Body of pancreas (tissue), 4 donors: ENCODE measurements around the gene NKTR. TPM values are rescaled to one million over a fixed set of nuclear protein-coding genes. Genes with fewer than 3 reads are reported as not detected.

Experiments used
- ATAC-seq: fragments of 150-250 bp; one replicate; pipeline ENCODE4 v1.9.1; 2016
- DNase-seq, 4 donors: peaks; one replicate each; pipeline ENCODE4 v3.0.0-alpha.2; 2019
- H3K27ac ChIP-seq, 4 donors: fragments of 200-600 bp; sonication (generic); 1 replicate in 3 of 4; 2 replicates in 1 of 4; pipeline versions ENCODE4 v1.5.1 to v1.6.1; 2016 to 2019; ENCODE audit warnings: mild to moderate bottlenecking in 1 of 4, mixed read lengths in 1 of 4, moderate library complexity in 1 of 4
- H3K27me3 ChIP-seq, 2 donors: fragments of 200-600 bp; sonication (generic); one replicate each; pipeline ENCODE4 v1.6.0; 2016; ENCODE audit warnings: mild to moderate bottlenecking in 1 of 2
- H3K36me3 ChIP-seq, 2 donors: fragments of 200-600 bp; sonication (generic); replicated peaks in 1 of 2; 2 replicates each; pipeline ENCODE4 v1.5.1; 2016; ENCODE audit warnings: low read depth in 2 of 2; ENCODE audit not compliant: insufficient read depth in 1 of 2
- H3K4me1 ChIP-seq: fragments of 200-600 bp; sonication (generic); one replicate; pipeline ENCODE4 v1.6.0; 2016
- H3K4me3 ChIP-seq, 2 donors: fragments of 200-600 bp; sonication (generic); 1 replicate in 1 of 2; 2 replicates in 1 of 2; pipeline ENCODE4 v1.5.1; 2016 to 2019
- H3K9me3 ChIP-seq, 3 donors: fragments of 200-600 bp; sonication (generic); 1 replicate in 2 of 3; 2 replicates in 1 of 3; pipeline ENCODE4 v1.5.1; 2016
- CTCF ChIP-seq, 7 experiments: fragments of 450-650 bp in 4 of 7; fragments of 200-600 bp in 3 of 7; sonication (generic) in 3 of 7; IDR thresholded peaks; one replicate each; pipeline ENCODE4 v1.5.1; 2016 to 2019; ENCODE audit warnings: antibody characterized with exemption in 7 of 7
- POLR2A ChIP-seq, 3 donors: fragments of 450-650 bp; IDR thresholded peaks; one replicate each; pipeline ENCODE4 v1.6.1; 2016; ENCODE audit warnings: antibody characterized with exemption in 3 of 3, mild to moderate bottlenecking in 2 of 3
- WGBS, 2 donors: methylation state at CpG; one replicate each; pipeline ENCODE4 v1.1.5; 2017; 5-methylcytosine and 5-hydroxymethylcytosine counted together
- intact Hi-C: fragments of 100-400 bp; cut with DNase I; formaldehyde crosslinking; loops from one replicate; pipeline ENCODE4 v1.15.1; 2023
- total RNA-seq, 2 donors: library from RNA; depleted of rRNA; stranded (reverse); fragments of >200 nt; gene quantifications; one replicate each; pipeline ENCODE4 v1.1.0, GENCODE V29; 2016

The NKTR gene
- total RNA-seq, 2 donors from 2014 or later, result 115 to 128 TPM

GRCh38 chr3:42682301-42683070, 82.0 kb downstream of the NKTR start:
- Histone ChIP-seq H3K36me3 (no peaks in the 10 kb centered on the region), H3K9me3 (no peaks in the 10 kb centered on the region), H3K27ac (no peak overlapping the region), H3K27me3 (peaks cover 0 to 14% of the 10 kb centered on the region in 2 donors), H3K4me1 (peaks cover 5% of the 10 kb centered on the region), H3K4me3 (no peak overlapping the region)
- TF ChIP-seq CTCF (IDR thresholded peaks at IDR 0.05) (no peak), POLR2A (IDR thresholded peaks at IDR 0.05) (no peak)
- ATAC-seq, result no peak
- 57 to 72% methylated on average over 12 of the region's 12 CpGs for WGBS, 2 donors
- intact Hi-C loops, result no loop called here
- DNase-seq, result no peak

GRCh38 chr3:42683875-42684598, 83.6 kb downstream of the NKTR start:
- TF ChIP-seq CTCF (IDR thresholded peaks at IDR 0.05) (no peak), POLR2A (IDR thresholded peaks at IDR 0.05) (no peak)
- H3K9me3 ChIP-seq, result no peaks in the 10 kb centered on the region
- peaks cover 5% of the 10 kb centered on the region for H3K4me1 ChIP-seq
- H3K36me3 ChIP-seq, result no peaks in the 10 kb centered on the region
- intact Hi-C loops, result no loop called here
- 47 to 63% methylated on average over 10 of the region's 10 CpGs for WGBS, 2 donors
- DNase-seq, result peak in 2 of 4 donors; percentile 61 to 62
- H3K4me3 ChIP-seq, result no peak overlapping the region
- peaks cover 0 to 14% of the 10 kb centered on the region in 2 donors for H3K27me3 ChIP-seq
- ATAC-seq, result peak; percentile 64
- H3K27ac ChIP-seq, result no peak overlapping the region

- Histone ChIP-seq H3K27me3 (peaks cover 0 to 14% of the 10 kb centered on the region in 2 donors), H3K4me1 (peaks cover 5% of the 10 kb centered on the region), H3K9me3 (no peaks in the 10 kb centered on the region), H3K27ac (no peak overlapping the region), H3K36me3 (no peaks in the 10 kb centered on the region), H3K4me3 (no peak overlapping the region)
- 78 to 87% methylated on average over 7 of the region's 7 CpGs for WGBS, 2 donors
- TF ChIP-seq CTCF (IDR thresholded peaks at IDR 0.05), result no peak
- no peak for TF ChIP-seq POLR2A (IDR thresholded peaks at IDR 0.05)
- ATAC-seq (no peak), DNase-seq (no peak)
- intact Hi-C loops, result no loop called here
These were observed 84.3 kb downstream of the NKTR start for GRCh38 chr3:42684632-42685362.

GRCh38 chr3:42685363-42685881, 84.9 kb downstream of the NKTR start, which contains the start of gene KLHL40:
TSS of gene KLHL40 (plus strand) at chr3:42685537. CDS start at chr3:42685619, 82 bp downstream.
- intact Hi-C loops, result no loop called here
- H3K4me3 ChIP-seq, result no peak within 1 kb of the TSS
- H3K27me3 ChIP-seq, result peaks cover 0 to 14% of the 10 kb centered on the region in 2 donors
- ATAC-seq, result no peak
- H3K27ac ChIP-seq, result no peak within 1 kb of the TSS
- 22 to 46% methylated on average over 8 to 29 of the region's 34 CpGs for WGBS, 2 donors
- H3K9me3 ChIP-seq, result no peaks in the 10 kb centered on the region
- no peaks in the 10 kb centered on the region for H3K36me3 ChIP-seq
- H3K4me1 ChIP-seq, result peaks cover 5% of the 10 kb centered on the region
- TF ChIP-seq POLR2A (IDR thresholded peaks at IDR 0.05), result no peak
- no peak for TF ChIP-seq CTCF (IDR thresholded peaks at IDR 0.05)
- DNase-seq, result no peak
